K562 (cell line): ENCODE measurements around the gene ISY1. TPM values are rescaled to one million over a fixed set of nuclear protein-coding genes. Genes with fewer than 3 reads are reported as not detected.
A peak's percentile ranks its signal among the peaks of the same experiment; 100 is the strongest.

Experiments used
- CBX2 ChIP-seq: fragments of 200-600 bp; sonication (generic); IDR thresholded peaks from one replicate; pipeline ENCODE4 v1.6.1; 2012; ENCODE audit warnings: mild to moderate bottlenecking, low read length, inconsistent platforms; ENCODE audit not compliant: insufficient read depth, poor library complexity, severe bottlenecking
- CREM ChIP-seq: IDR thresholded peaks from 2 replicates; pipeline ENCODE4 v1.6.1; 2014; ENCODE audit warnings: antibody characterized with exemption, low read depth
- EZH2 ChIP-seq: IDR thresholded peaks from 2 replicates; pipeline ENCODE4 v1.6.1; 2012; ENCODE audit warnings: low read depth, mild to moderate bottlenecking, inconsistent platforms, low read length, borderline replicate concordance
- FOS ChIP-seq: IDR thresholded peaks from 3 replicates; pipeline ENCODE4 v1.6.1; 2011; ENCODE audit not compliant: insufficient read length; ENCODE audit errors: extremely low read depth
- HBP1 ChIP-seq: fragments of 450-650 bp; formaldehyde crosslinking; IDR thresholded peaks from 2 replicates; pipeline ENCODE4 v1.4.0; 2022; ENCODE audit warnings: missing genetic modification characterization
- NCOA1 ChIP-seq: fragments of 450-650 bp; IDR thresholded peaks from 2 replicates; pipeline ENCODE4 v1.6.1; 2016; ENCODE audit warnings: low read depth
- RBM34 ChIP-seq: fragments of 200-400 bp; formaldehyde crosslinking; IDR thresholded peaks from 2 replicates; pipeline ENCODE4 v1.6.1; 2018; ENCODE audit warnings: low read length, borderline replicate concordance; ENCODE audit not compliant: insufficient read depth
- REST ChIP-seq, 2 experiments: fragments of 450-650 bp; formaldehyde crosslinking in 1 of 2; IDR thresholded peaks; 2 replicates each; pipeline versions ENCODE4 v1.4.0 to v1.6.1; 2014 to 2020; ENCODE audit warnings: mild to moderate bottlenecking in 2 of 2, borderline replicate concordance in 1 of 2, low read depth in 1 of 2
- RNF2 ChIP-seq: sonication (generic); IDR thresholded peaks from 2 replicates; pipeline ENCODE4 v1.6.1; 2016
- SMC3 ChIP-seq: conservative IDR thresholded peaks from 2 replicates; pipeline ENCODE4 v1.6.1; 2011; ENCODE audit warnings: low read depth, low read length, improper control_type of control experiment; ENCODE audit not compliant: insufficient read depth
- SP2 ChIP-seq: IDR thresholded peaks from 2 replicates; pipeline ENCODE4 v1.6.1; 2011; ENCODE audit warnings: mild to moderate bottlenecking, low read depth, low read length, moderate library complexity; ENCODE audit not compliant: poor library complexity, severe bottlenecking; ENCODE audit errors: extremely low read depth
- TAF1 ChIP-seq: IDR thresholded peaks from 2 replicates; pipeline ENCODE4 v1.6.1; 2011; ENCODE audit warnings: mild to moderate bottlenecking, low read length, moderate library complexity; ENCODE audit not compliant: insufficient read depth, control insufficient read depth, severe bottlenecking; ENCODE audit errors: extremely low read depth
- ZKSCAN8 ChIP-seq: fragments of 200-800 bp; sonication (Bioruptor generic); IDR thresholded peaks from 2 replicates; pipeline ENCODE4 v1.6.1; 2016; ENCODE audit warnings: missing genetic modification characterization, missing compliant biosample characterization
- ZNF347 ChIP-seq: fragments of 450-650 bp; formaldehyde crosslinking; IDR thresholded peaks from 2 replicates; pipeline ENCODE4 v1.4.0; 2020; ENCODE audit warnings: low read depth, mild to moderate bottlenecking, moderate library complexity
- ZNF583 ChIP-seq: fragments of 250-450 bp; sonication (Bioruptor Pico); IDR thresholded peaks from 2 replicates; pipeline ENCODE4 v1.4.0; 2020
- ZNF655 ChIP-seq: fragments of 250-450 bp; sonication (Bioruptor Pico); IDR thresholded peaks from 2 replicates; pipeline ENCODE4 v1.5.0; 2021
- polyA plus RNA-seq, 8 experiments: library from polyadenylated mRNA; depleted of rRNA in 4 of 8; stranded (reverse) in 5 of 8; unstranded in 3 of 8; fragments of >200 nt; fragmentation: Nextera tagmentation in 2 of 8; fragmentation: Illumina TruSeq in 1 of 8; extraction: Ambion mirVana in 2 of 8; extraction: Trizol in 1 of 8; gene quantifications; 2 replicates each; pipeline versions ENCODE4 v1.2.1 to v1.2.3, GENCODE V29; 2011 to 2014; ENCODE audit warnings: inconsistent platforms in 1 of 8, missing spikeins in 1 of 8
- total RNA-seq, 7 experiments: library from RNA; depleted of rRNA in 6 of 7; stranded (reverse); fragments of >200 nt in 6 of 7; fragmentation: Illumina TruSeq in 2 of 7; extraction: Trizol in 2 of 7; gene quantifications; 2 replicates each; pipeline versions ENCODE4 v1.2.1 to v1.2.3, GENCODE V29; 2011 to 2021; ENCODE audit warnings: low replicate concordance in 1 of 7

Gene ISY1
- total and polyA plus RNA-seq, 9 of the 15 experiments (the other 6 are each of a cell fraction or from before 2014, with no cell fraction given): 23.5 to 50.0 (median 32.9) TPM

- TF ChIP-seq TAF1 (peak; percentile 60), RNF2 (0 out of 2 replicates have a peak, but pooled peaks have one; percentile 7), RBM34 (no peak), ZNF347 (no peak), CREM (peak; percentile 97), ZKSCAN8 (CRISPR knock-in tag) (no peak), EZH2 (no peak), REST (IDR thresholded peaks at IDR 0.05; ENCODE audit: borderline replicate concordance) (peak; percentile 12; the same call in 1 of the 2 replicates), REST (CRISPR knock-in tag; IDR thresholded peaks at IDR 0.05; ENCODE audit: low read depth) (no peak), CBX2 (no peak), ZNF655 (CRISPR knock-in tag) (no peak), FOS (no peak), ZNF583 (no peak), SMC3 (peak; percentile 30), HBP1 (CRISPR knock-in tag) (no peak), SP2 (no peak), NCOA1 (peak; percentile 99)
These were observed at the start of gene ISY1 (continued) for GRCh38 chr3:129160891-129161859.
